ENCODE measurements around the gene INSIG2.

Gene INSIG2

GRCh38 chr2:118049816-118050140 is 38.5 kb upstream of the INSIG2 start:
- TF ChIP-seq EZH2 (IDR thresholded peaks at IDR 0.05; ENCODE audit: borderline replicate concordance, low read length) = no peak
- TF ChIP-seq CTCF (IDR thresholded peaks at IDR 0.05; ENCODE audit: low read length) = no peak
- Histone ChIP-seq H3K4me3 (ENCODE audit: low read depth, low read length, poor library complexity, severe bottlenecking) (no peak overlapping the region), H3K36me3 (ENCODE audit: insufficient read depth, low read length) (no peaks in the 10 kb centered on the region), H3F3A (ENCODE audit: insufficient read depth, low read length) (no peaks in the 10 kb centered on the region), H3K9me3 (ENCODE audit: low read length) (no peaks in the 10 kb centered on the region), H4K20me1 (ENCODE audit: insufficient read depth, low read length) (no peaks in the 10 kb centered on the region), H3K27me3 (ENCODE audit: insufficient read depth, low read length) (no peaks in the 10 kb centered on the region), H2AFZ (ENCODE audit: low read length) (no peak overlapping the region), H3K9ac (ENCODE audit: low read length) (no peak overlapping the region), H3K27ac (ENCODE audit: low read depth, low read length, poor library complexity, severe bottlenecking) (no peak overlapping the region), H3K4me2 (ENCODE audit: low read length) (no peak overlapping the region), H3K4me1 (ENCODE audit: insufficient read depth, low read length, severe bottlenecking) (peaks cover 35% of the 10 kb centered on the region), H3K9me2 (ENCODE audit: low read depth, low read length) (no peaks in the 10 kb centered on the region), H3K79me2 (ENCODE audit: insufficient read depth, low read length) (no peaks in the 10 kb centered on the region)

GRCh38 chr2:118050386-118050785 is 37.9 kb upstream of the INSIG2 start:
- H3K79me2 ChIP-seq (ENCODE audit: insufficient read depth, low read length) = no peaks in the 10 kb centered on the region
- H3K36me3 ChIP-seq (ENCODE audit: insufficient read depth, low read length) = no peaks in the 10 kb centered on the region
- no peaks in the 10 kb centered on the region for H3F3A ChIP-seq (ENCODE audit: insufficient read depth, low read length)
- H3K27ac ChIP-seq (ENCODE audit: low read depth, low read length, poor library complexity, severe bottlenecking) = no peak overlapping the region
- H2AFZ ChIP-seq (ENCODE audit: low read length) = no peak overlapping the region
- TF ChIP-seq EZH2 (IDR thresholded peaks at IDR 0.05; ENCODE audit: borderline replicate concordance, low read length) (no peak), CTCF (IDR thresholded peaks at IDR 0.05; ENCODE audit: low read length) (no peak)
- no peak overlapping the region for H3K4me2 ChIP-seq (ENCODE audit: low read length)
- peaks cover 41% of the 10 kb centered on the region for H3K4me1 ChIP-seq (ENCODE audit: insufficient read depth, low read length, severe bottlenecking)
- no peak overlapping the region for H3K4me3 ChIP-seq (ENCODE audit: low read depth, low read length, poor library complexity, severe bottlenecking)
- no peaks in the 10 kb centered on the region for H3K9me2 ChIP-seq (ENCODE audit: low read depth, low read length)
- no peaks in the 10 kb centered on the region for H3K27me3 ChIP-seq (ENCODE audit: insufficient read depth, low read length)
- H3K9me3 ChIP-seq (ENCODE audit: low read length) = no peaks in the 10 kb centered on the region
- no peaks in the 10 kb centered on the region for H4K20me1 ChIP-seq (ENCODE audit: insufficient read depth, low read length)
- no peak overlapping the region for H3K9ac ChIP-seq (ENCODE audit: low read length)

- Histone ChIP-seq H3K4me1 (ENCODE audit: insufficient read depth, low read length, severe bottlenecking) (peaks cover 47% of the 10 kb centered on the region), H3K79me2 (ENCODE audit: insufficient read depth, low read length) (no peaks in the 10 kb centered on the region), H3K9ac (ENCODE audit: low read length) (no peak overlapping the region), H3K36me3 (ENCODE audit: insufficient read depth, low read length) (no peaks in the 10 kb centered on the region), H3K27me3 (ENCODE audit: insufficient read depth, low read length) (no peaks in the 10 kb centered on the region), H3K4me2 (ENCODE audit: low read length) (no peak overlapping the region), H3K9me3 (ENCODE audit: low read length) (no peaks in the 10 kb centered on the region), H4K20me1 (ENCODE audit: insufficient read depth, low read length) (no peaks in the 10 kb centered on the region), H2AFZ (ENCODE audit: low read length) (no peak overlapping the region), H3K9me2 (ENCODE audit: low read depth, low read length) (no peaks in the 10 kb centered on the region), H3F3A (ENCODE audit: insufficient read depth, low read length) (no peaks in the 10 kb centered on the region), H3K27ac (ENCODE audit: low read depth, low read length, poor library complexity, severe bottlenecking) (no peak overlapping the region), H3K4me3 (ENCODE audit: low read depth, low read length, poor library complexity, severe bottlenecking) (no peak overlapping the region)
- no peak for TF ChIP-seq EZH2 (IDR thresholded peaks at IDR 0.05; ENCODE audit: borderline replicate concordance, low read length)
- TF ChIP-seq CTCF (IDR thresholded peaks at IDR 0.05; ENCODE audit: low read length) = no peak
These were observed 37.3 kb upstream of the INSIG2 start for GRCh38 chr2:118050974-118051373.
